DMS153 treated with DMSO at 0.1 percent for 48 hours (cell line): Measurements from ENCODE around the gene CYP3A5.
"Not testable (repeated sequence)": the region's sequence is repeated elsewhere in the genome, so short reads cannot be mapped to it uniquely, and the experiment has no call there.

Experiments
- DNase-seq: peaks from one replicate; lab custom pipeline; 2025; ENCODE audit not compliant: unreplicated experiment; lab: John Stamatoyannopoulos, UW

CYP3A5 gene

DNA sequence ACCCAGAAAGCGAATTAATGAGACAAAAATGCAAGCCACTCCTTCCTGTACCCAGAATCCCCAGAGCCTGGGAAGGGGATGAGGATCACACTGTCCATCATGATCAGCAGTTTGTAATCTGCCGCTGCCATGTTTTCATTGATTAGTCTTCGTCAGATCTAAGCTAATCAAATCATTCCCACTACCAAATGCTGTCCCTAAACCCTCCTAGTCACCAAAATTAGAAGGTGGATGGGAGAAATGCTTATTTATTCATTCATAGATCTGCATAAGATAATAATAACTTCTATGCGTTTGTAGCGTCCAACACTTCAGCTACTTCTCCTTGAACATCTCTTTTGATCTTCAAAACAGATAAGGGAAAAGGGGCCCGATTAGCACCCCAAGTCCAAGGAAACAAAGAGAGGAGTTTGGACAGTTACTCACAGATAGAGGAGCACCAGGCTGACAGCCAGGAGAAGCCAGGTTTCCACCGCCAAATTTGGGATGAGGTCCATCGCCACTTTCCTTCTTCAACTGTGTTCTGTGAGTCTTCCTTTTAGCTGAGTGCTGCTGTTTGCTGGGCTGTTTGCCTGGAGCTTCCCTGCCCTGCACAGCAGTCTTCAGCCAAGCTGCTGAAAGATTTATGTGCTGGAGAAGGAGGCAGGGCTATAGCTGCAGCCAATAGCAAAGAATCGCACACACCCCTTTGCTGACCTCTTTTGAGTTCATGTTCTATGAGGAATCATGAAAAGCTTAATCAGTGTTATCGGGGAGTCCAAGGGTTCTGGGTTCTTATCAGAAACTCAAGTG lies at the start of gene CYP3A5:
Gene CYP3A5, minus strand, starts transcription at position 597 of the 792 bp plus-strand sequence. Its CDS starts 100 bp downstream, at position 497.
- DNase-seq, result no peak

GRCh38 chr7:99728615-99729014 lies 48.8 kb upstream of the CYP3A5 start:
- no peak for DNase-seq

- DNase-seq, result not testable (repeated sequence)
Observed at GRCh38 chr7:99723201-99723600, 43.4 kb upstream of the CYP3A5 start.

GRCh38 chr7:99720800-99721595 lies 41.2 kb upstream of the CYP3A5 start:
- DNase-seq, result no peak

DNA sequence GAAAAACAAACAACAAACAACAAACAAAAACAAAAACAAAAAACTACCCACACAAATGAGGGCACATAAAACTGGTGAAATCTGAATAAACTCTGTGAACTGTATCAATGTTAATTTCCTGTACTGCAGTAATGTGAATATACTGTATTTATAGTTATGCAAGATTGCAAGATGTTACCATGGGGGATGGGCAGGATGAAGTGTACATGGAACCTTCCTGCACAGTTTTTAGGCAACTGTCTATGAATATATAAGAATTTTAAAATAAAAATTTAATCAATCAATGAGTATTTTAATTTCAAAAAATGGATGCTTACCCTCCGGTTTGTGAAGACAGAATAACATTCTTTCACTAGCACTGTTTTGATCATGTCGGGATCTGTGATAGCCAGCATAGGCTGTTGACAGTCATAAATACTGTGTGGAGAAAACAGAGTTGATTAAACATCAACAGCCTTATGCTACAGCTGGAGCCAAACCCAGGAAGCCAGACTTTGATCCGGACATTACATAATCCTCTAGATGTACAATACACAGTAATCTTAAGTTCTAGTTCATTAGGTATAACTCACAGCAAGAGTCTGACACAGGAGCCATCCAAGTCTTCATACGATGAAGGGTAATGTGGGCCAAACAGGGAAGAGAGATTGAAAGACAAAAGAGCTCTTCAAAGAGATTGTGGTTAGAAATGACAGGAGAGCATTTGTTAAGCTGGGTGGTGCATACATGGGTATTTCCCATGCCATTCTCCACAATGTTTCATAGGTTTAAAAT lies 40.4 kb upstream of the CYP3A5 start:
- no peak for DNase-seq

DNA sequence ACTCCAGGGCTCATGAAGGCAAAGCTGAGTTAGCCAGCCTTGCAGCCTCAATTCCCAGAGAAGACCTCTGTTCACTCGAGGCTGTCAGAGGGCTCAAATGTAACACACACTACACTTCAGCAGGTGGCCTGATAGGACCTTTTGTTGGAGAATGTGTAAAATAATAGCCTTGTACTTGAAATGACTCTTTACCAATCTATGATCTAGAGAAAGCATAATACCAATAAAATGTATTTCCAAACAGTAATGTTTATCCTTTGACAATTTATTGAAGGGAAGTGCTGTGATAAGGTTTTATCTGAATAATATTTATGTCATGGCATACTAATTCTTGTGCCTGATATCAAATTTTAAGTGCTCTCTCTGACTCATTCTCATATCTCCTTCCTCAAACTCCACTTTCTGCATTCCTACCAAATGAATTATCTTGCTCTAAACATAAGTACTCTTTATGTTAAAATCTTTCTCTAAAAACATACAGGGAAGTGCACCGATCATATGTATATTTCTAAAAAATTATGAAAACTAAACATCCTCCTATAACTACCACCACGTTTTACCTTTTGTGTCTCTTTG lies 34.3 kb upstream of the CYP3A5 start:
- no peak for DNase-seq

DNA sequence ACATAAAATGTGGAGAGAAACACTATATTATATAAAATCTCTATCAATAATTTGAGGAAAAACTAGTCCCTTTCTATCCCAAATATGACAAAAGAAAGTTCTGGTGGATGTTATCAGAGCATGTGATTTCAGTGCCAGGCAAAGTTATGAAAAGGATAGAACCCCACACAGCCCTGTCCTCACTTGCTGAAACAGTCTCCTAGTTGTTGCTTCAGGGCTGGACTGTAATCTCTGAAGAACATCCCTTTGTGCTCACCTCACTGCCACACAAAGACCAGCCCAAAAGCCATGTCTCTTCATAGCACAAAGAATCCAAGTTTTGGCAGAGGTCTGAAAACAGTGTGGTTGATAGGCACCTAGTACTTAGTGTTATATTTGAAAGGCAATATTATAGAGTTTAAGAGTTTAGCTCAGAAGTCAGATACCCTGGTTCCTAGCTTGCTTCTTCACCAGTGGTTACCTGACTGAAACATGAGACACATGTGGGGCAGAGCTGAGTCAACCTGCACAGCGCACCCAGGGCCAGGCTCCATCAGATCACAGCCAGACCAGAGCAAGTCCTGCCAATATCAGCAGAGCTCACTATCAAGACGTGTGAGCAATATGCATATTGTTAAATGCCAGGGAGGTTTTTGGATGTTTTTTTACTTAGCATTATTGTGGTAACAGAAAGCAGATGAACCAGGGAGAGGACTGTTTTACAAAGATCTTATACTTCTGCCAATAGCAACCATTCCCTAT lies 30.2 kb upstream of the CYP3A5 start:
- DNase-seq, result no peak

GRCh38 chr7:99709260-99709659 lies 29.5 kb upstream of the CYP3A5 start:
- no peak for DNase-seq

- DNase-seq, result no peak
Observed at GRCh38 chr7:99707096-99707495, 27.3 kb upstream of the CYP3A5 start.

- DNase-seq, result no peak
Observed at GRCh38 chr7:99699946-99700345, 20.1 kb upstream of the CYP3A5 start.

DNA sequence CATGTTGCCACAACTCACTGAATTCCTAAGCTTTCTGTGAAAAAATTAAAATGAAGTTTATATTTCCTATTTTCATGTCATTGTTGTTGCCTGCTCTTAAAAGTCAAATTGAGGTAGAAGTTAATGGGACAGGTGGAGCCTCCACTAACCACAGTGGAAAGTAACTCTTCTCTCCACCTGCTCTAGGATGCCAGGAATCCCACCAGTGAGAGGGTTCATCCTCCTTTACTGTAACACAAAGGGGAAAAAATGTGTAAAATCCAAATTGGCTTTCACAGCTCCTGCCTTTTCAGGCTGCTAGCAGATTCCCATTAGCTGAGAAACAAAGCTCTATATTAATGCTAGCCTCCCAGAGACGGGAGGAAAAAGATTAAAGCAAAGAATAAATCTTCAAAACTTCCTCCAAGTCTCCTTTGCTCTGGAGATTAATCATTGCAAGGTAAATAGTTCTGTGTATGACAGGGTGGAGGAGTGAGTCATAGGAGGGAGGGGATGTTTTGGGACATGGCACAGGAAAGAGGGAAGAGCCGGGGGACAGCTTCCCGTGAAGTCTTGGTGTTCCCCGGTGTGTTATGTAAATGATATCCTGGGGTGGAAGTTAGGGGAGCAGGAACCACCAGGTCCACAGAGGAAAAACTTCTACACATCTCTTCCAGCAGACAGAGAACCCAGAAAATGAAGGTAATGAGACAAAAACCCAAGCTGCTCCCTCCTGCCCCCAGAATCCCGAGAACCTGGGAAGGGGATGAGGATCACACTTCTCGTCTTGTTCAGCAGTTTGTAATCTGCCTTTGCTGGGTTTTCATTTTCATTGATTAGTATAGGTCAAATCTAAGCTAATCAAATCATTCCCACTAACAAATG lies 19.3 kb upstream of the CYP3A5 start:
- not testable (repeated sequence) for DNase-seq

- DNase-seq, result no peak
Observed at GRCh38 chr7:99694912-99695304, 15.1 kb upstream of the CYP3A5 start.

- no peak for DNase-seq
Observed at GRCh38 chr7:99694201-99694911, 14.6 kb upstream of the CYP3A5 start.

DNA sequence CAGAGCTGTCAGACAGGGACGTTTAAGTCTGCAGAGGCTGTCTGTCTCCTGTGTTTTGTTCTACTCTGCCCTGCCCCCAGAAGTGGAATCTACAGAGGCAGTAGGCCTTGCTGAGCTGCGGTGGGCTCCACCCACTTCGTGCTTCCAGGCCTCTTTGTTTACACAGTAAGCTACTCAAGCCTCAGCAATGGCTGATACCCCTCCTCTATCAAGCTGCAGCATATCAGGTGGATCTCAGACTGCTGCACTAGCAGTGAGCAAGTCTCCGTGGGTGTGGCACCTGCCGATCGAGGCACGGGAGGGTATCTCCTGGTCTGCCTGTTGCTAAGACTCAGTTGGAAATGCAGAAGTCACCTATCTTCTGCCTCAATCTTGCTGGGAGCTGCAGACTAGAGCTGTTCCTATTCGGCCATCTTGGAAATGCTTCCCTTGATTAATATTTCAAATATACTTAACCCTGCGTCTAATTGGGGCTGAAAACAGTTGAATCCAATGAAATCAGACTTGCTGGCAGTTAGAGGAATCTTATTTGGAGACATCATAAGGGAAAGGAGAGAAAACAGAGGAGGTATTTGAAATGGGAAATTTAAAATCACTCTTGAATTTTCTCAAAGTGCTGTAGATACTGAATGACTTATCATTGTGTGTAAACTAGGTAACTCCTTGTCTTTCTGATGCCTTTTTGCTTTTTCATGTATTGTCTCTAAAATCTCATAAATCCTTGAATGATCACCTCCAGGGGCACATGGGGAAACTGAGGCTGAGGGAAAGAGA lies 13.8 kb upstream of the CYP3A5 start:
- peak; percentile 45 for DNase-seq

DNA sequence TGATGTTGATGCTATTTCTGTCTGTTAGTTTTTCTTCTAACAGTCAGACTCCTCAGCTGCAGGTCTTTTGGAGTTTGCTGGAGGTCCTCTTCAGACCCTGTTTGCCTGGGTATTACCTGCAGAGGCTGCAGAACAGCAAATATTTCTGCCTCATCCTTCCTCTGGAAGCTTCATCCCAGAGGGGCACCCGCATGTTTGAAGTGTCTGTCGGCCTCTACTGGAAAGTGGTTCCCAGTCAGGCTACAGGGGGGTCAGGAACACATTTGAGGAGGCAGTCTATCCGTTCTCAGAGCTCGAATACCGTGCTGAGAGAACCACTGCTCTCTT lies 13.3 kb upstream of the CYP3A5 start:
- no peak for DNase-seq

DNA sequence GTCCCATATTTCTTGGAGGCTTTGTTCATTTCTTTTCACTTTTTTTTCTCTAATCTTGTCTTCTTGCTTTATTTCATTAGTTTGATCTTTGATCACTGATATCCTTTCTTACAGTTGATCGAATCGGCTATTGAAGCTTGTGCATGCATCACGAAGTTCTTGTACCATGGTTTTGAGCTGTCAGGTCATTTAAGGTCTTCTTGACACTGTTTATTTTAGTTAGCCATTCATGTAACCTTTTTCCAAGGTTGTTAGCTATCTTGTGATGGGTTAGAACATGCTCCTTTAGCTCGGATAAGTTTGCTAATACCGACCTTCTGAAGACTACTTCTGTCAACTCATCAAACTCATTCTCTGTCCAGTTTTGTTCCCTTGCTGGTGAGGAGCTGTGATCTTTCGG lies 12.8 kb upstream of the CYP3A5 start:
- DNase-seq, result not testable (repeated sequence)

DNA sequence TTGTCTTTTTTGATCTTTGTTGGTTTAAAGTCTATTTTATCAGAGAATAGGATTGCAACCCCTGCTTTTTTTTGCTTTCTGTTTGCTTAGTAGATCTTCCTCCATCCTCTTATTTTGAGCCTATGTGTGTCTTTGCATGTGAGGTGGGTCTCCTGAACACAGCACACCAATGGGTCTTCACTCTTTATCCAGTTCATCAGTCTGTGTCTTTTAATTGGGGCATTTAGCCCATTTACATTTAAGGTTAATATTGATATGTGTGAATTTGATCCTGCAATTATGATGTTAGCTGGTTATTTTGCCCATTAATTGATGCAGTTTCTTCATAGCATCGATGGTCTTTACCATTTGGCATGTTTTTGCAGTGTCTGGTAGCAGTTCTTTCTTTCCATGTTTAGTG lies 11.9 kb upstream of the CYP3A5 start:
- not testable (repeated sequence) for DNase-seq

- not testable (repeated sequence) for DNase-seq
Observed at GRCh38 chr7:99690918-99691317, 11.1 kb upstream of the CYP3A5 start.
